Smooth muscle cell (in vitro differentiated cells): ENCODE data around the gene TRMT10B. TPM values are rescaled to one million over a fixed set of nuclear protein-coding genes. Genes with fewer than 3 reads are reported as not detected.

ENCODE experiments used
- DNase-seq: peaks from one replicate; lab custom pipeline; 2025; ENCODE audit not compliant: unreplicated experiment; lab: John Stamatoyannopoulos, UW
- H2AFZ ChIP-seq: fragments of 200-600 bp; sonication (generic); 2 replicates; pipeline ENCODE4 v1.6.0; 2016; ENCODE audit warnings: antibody characterized with exemption, low read depth, mild to moderate bottlenecking
- H3F3A ChIP-seq: fragments of 200-600 bp; sonication (generic); 2 replicates; pipeline ENCODE4 v1.6.0; 2017; ENCODE audit warnings: antibody characterized with exemption, low read depth
- H3K27ac ChIP-seq: fragments of 200-600 bp; sonication (generic); 2 replicates; pipeline ENCODE4 v1.5.1; 2016; ENCODE audit warnings: low read depth, mild to moderate bottlenecking
- H3K27me3 ChIP-seq: fragments of 200-600 bp; sonication (generic); 2 replicates; pipeline ENCODE4 v1.6.1; 2016; ENCODE audit warnings: low read depth, mild to moderate bottlenecking
- H3K36me3 ChIP-seq: fragments of 200-600 bp; sonication (generic); 2 replicates; pipeline ENCODE4 v1.5.1; 2016; ENCODE audit warnings: low read depth
- H3K4me1 ChIP-seq: fragments of 200-600 bp; sonication (generic); 2 replicates; pipeline ENCODE4 v1.5.1; 2016; ENCODE audit warnings: low read depth
- H3K4me2 ChIP-seq: fragments of 200-600 bp; sonication (generic); 2 replicates; pipeline ENCODE4 v1.6.0; 2016; ENCODE audit warnings: mild to moderate bottlenecking
- H3K4me3 ChIP-seq: fragments of 200-600 bp; sonication (generic); 2 replicates; pipeline ENCODE4 v1.5.1; 2016; ENCODE audit warnings: mild to moderate bottlenecking
- H3K79me2 ChIP-seq: fragments of 200-600 bp; sonication (generic); 2 replicates; pipeline ENCODE4 v1.6.0; 2016; ENCODE audit warnings: low read depth, mild to moderate bottlenecking
- H3K9ac ChIP-seq: fragments of 200-600 bp; sonication (generic); 2 replicates; pipeline ENCODE4 v1.6.0; 2016; ENCODE audit warnings: low read depth
- H3K9me3 ChIP-seq: fragments of 200-600 bp; sonication (generic); replicated peaks from 2 replicates; pipeline ENCODE4 v1.5.1; 2016; ENCODE audit warnings: low read depth
- H4K20me1 ChIP-seq: fragments of 200-600 bp; sonication (generic); 2 replicates; pipeline ENCODE4 v1.6.0; 2016; ENCODE audit warnings: low read depth
- WGBS: methylation state at CpG from one replicate; pipeline ENCODE4 v1.1.7; 2016; ENCODE audit warnings: low lambda C conversion rate; 5-methylcytosine and 5-hydroxymethylcytosine counted together
- polyA plus RNA-seq: library from polyadenylated mRNA; unstranded; fragments of >200 nt; fragmentation: Nextera tagmentation; extraction: Ambion mirVana; gene quantifications from 2 replicates; pipeline ENCODE4 v1.2.1, GENCODE V29; 2016
- total RNA-seq: library from RNA; depleted of rRNA; stranded (reverse); fragments of >200 nt; gene quantifications from 2 replicates; pipeline ENCODE4 v1.2.3, GENCODE V29; 2014
- TF ChIP-seq, protein P1 (sequence below): fragments of 200-600 bp; sonication (generic); IDR thresholded peaks from 2 replicates; pipeline ENCODE4 v1.5.1; 2017; ENCODE audit warnings: borderline replicate concordance, mild to moderate bottlenecking, antibody characterized with exemption; ENCODE audit not compliant: insufficient read depth, poor library complexity, severe bottlenecking

The TRMT10B gene
- total and polyA plus RNA-seq, 2 experiments from 2014 or later: 2.7 to 6.4 TPM

DNA sequence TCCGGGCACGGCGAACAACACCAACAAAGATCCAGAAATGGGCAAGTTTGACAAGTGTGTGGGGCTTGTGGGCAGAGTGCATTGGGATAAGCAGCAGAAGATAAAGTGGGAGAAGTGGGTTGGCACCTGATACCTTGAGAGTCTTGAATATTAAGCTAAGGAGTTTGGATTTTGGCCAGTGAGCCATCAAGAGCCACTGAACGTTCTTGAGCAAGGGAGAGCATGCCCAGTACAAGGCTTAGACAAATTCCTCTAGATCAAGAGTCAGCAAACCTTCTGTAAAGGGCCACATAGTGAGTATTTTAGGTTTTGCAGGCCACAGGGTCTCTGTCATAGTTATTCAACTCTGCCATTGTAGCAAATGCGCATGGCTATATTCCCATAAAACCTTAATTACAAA is 26.6 kb upstream of the TRMT10B start:
- 97% methylated on average over 5 of the region's 5 CpGs for WGBS
- H2AFZ ChIP-seq: no peak overlapping the region
- TF ChIP-seq, protein P1, sequence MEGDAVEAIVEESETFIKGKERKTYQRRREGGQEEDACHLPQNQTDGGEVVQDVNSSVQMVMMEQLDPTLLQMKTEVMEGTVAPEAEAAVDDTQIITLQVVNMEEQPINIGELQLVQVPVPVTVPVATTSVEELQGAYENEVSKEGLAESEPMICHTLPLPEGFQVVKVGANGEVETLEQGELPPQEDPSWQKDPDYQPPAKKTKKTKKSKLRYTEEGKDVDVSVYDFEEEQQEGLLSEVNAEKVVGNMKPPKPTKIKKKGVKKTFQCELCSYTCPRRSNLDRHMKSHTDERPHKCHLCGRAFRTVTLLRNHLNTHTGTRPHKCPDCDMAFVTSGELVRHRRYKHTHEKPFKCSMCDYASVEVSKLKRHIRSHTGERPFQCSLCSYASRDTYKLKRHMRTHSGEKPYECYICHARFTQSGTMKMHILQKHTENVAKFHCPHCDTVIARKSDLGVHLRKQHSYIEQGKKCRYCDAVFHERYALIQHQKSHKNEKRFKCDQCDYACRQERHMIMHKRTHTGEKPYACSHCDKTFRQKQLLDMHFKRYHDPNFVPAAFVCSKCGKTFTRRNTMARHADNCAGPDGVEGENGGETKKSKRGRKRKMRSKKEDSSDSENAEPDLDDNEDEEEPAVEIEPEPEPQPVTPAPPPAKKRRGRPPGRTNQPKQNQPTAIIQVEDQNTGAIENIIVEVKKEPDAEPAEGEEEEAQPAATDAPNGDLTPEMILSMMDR: no peak
- H3K9ac ChIP-seq: no peak overlapping the region
- no peak overlapping the region for H3K4me3 ChIP-seq
- H3K79me2 ChIP-seq: no peaks in the 10 kb centered on the region
- no peaks in the 10 kb centered on the region for H3F3A ChIP-seq
- H3K36me3 ChIP-seq: no peaks in the 10 kb centered on the region
- no peak overlapping the region for H3K27ac ChIP-seq
- H4K20me1 ChIP-seq: no peaks in the 10 kb centered on the region
- DNase-seq: no peak
- H3K27me3 ChIP-seq: peaks cover 6% of the 10 kb centered on the region
- peaks cover 4% of the 10 kb centered on the region for H3K4me1 ChIP-seq
- no peaks in the 10 kb centered on the region for H3K9me3 ChIP-seq
- no peak overlapping the region for H3K4me2 ChIP-seq

DNA sequence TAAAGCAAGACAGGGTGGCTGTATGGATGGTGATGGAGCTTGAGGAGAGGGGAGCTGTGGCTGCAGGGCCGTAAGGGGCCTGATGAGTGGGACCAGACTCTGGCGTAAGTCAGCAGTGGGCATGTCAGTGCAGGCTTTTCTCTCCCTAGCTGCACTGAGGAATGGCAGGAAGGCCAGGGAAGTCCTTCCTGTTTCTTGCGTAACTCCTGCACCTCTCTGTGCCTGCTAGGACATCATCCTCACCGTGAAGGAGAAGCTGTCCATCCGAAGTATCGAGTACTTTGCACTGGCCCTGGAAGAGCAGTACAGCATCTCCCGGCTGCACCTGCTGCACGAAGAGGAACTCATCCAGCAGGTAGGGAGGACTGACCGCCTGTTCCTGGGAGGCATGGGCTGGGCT is 24.1 kb upstream of the TRMT10B start:
- H3K36me3 ChIP-seq: no peaks in the 10 kb centered on the region
- no peak for DNase-seq
- H3K79me2 ChIP-seq: no peaks in the 10 kb centered on the region
- peaks cover 11% of the 10 kb centered on the region for H3K27me3 ChIP-seq
- H3K4me1 ChIP-seq: peaks cover 4% of the 10 kb centered on the region
- H3K9ac ChIP-seq: no peak overlapping the region
- H3K4me2 ChIP-seq: no peak overlapping the region
- H4K20me1 ChIP-seq: no peaks in the 10 kb centered on the region
- H3K4me3 ChIP-seq: no peak overlapping the region
- no peak overlapping the region for H3K27ac ChIP-seq
- no peaks in the 10 kb centered on the region for H3K9me3 ChIP-seq
- WGBS: 89% methylated on average over 9 of the region's 9 CpGs
- H2AFZ ChIP-seq: no peak overlapping the region
- H3F3A ChIP-seq: no peaks in the 10 kb centered on the region
- TF ChIP-seq, protein P1: no peak

DNA sequence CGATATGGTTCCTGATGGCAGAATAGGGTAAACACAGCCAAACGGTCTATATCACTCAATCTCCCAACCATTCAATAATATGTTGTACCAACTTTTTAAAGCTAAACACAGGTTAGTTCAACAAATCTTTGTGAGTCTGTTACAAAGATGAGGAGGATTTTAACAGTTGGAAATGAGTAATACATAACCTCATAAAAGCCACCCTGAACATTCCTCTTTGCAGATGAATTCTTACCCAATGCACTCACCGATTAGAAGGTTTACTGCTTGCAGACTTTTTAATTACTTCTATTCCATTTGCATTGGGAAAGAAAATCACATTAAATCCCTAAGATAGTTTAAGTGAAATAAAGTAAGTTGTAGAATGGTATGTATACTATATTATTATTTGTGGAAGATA is 23.3 kb upstream of the TRMT10B start:
- no peak overlapping the region for H3K4me3 ChIP-seq
- peaks cover 4% of the 10 kb centered on the region for H3K4me1 ChIP-seq
- no peaks in the 10 kb centered on the region for H3K9me3 ChIP-seq
- H3K27me3 ChIP-seq: peaks cover 11% of the 10 kb centered on the region
- no peak overlapping the region for H3K4me2 ChIP-seq
- no peak for DNase-seq
- H3K79me2 ChIP-seq: no peaks in the 10 kb centered on the region
- no peaks in the 10 kb centered on the region for H4K20me1 ChIP-seq
- H3K9ac ChIP-seq: no peak overlapping the region
- 48% methylated on average over 3 of the region's 3 CpGs for WGBS
- TF ChIP-seq, protein P1: no peak
- no peaks in the 10 kb centered on the region for H3F3A ChIP-seq
- H3K36me3 ChIP-seq: no peaks in the 10 kb centered on the region
- H2AFZ ChIP-seq: no peak overlapping the region
- no peak overlapping the region for H3K27ac ChIP-seq

DNA sequence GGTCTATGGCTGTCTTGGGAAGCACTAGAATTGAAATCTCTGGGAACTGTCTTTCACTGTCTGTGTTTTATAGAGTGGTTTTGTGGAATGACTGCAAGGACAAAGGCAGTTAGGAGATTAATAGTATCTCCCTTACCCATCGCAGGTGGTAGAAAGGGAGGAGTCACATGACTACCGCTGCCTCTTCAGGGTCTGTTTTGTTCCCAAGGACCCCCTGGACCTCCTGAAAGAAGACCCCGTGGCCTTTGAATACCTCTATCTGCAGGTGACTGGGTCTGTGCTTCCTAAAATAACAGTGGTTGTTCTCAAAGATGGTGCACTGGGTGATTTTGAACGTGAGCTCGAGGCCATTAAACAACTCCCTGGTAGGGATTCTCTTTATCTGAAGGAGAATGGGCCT is 22.8 kb upstream of the TRMT10B start:
- Histone ChIP-seq H3K27me3 (peaks cover 11% of the 10 kb centered on the region), H3K4me2 (no peak overlapping the region), H3K27ac (no peak overlapping the region), H2AFZ (no peak overlapping the region), H4K20me1 (no peaks in the 10 kb centered on the region), H3K9ac (no peak overlapping the region), H3K4me1 (peaks cover 4% of the 10 kb centered on the region), H3K4me3 (no peak overlapping the region), H3K79me2 (no peaks in the 10 kb centered on the region), H3F3A (no peaks in the 10 kb centered on the region), H3K36me3 (no peaks in the 10 kb centered on the region), H3K9me3 (no peaks in the 10 kb centered on the region)
- TF ChIP-seq, protein P1: no peak
- 44% methylated on average over 5 of the region's 5 CpGs for WGBS
- no peak for DNase-seq
